HS-5 (cell line): ENCODE results near the gene AFF4.
"Not testable (repeated sequence)": the region's sequence is repeated elsewhere in the genome, so short reads cannot be mapped to it uniquely, and the experiment has no call there.

ENCODE experiments used
- DNase-seq: peaks from one replicate; pipeline ENCODE4 v3.0.0-alpha.2; 2012; ENCODE audit warnings: low read depth

The AFF4 gene

DNA sequence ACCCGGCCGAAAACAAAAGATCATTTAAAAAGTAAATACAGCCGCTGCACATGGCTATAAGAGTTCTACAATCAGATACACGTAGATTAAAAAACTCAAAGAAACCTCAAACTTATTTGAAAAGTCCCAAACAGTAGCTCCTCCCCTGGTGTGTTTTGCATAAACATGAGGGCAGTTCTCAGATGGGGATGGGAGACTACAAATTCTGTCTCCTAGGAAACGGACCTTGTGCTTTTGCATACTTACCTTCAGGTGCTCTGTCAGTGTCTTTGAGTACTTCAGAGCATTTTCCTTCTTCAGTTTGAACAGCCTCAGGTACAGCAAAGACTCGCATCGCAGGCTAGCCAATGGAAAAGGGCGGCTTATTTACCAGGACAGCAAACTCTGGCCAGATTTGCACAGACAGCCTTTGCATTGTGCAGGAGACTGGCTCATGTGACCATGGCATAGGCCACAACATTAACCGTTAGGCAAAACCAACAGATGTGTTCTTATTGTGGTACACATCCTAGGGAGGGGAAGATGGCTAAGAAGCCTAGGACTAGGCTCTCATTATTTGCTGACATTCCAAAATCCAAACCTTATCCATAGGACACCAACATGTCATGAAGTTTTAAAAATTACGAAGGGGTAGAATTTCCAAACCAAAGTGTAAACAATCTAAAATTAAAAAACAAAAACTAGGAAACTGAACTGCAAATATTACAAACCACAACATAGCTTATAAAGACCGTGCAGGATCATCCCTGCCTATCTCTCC, 77.2 kb downstream of the AFF4 start:
- no peak for DNase-seq

DNA sequence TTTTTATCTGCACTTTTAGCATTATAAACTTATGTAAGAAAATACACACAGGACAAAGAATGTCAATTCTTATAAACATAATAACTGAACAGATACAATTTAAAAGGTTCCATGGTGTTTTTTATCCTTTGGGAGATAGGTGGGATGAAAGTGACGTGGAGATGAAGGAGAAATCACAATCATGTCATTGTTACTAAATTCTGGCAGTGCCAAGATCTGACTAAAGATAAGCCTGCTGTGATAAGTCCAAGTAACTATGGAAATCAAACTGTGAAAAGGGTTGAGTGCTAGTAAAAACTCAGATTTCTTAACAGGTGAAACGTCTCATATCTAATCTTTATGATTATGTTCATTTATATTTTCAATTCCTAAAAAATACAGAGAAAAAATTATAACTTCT, 78.9 kb downstream of the AFF4 start:
- no peak for DNase-seq

DNA sequence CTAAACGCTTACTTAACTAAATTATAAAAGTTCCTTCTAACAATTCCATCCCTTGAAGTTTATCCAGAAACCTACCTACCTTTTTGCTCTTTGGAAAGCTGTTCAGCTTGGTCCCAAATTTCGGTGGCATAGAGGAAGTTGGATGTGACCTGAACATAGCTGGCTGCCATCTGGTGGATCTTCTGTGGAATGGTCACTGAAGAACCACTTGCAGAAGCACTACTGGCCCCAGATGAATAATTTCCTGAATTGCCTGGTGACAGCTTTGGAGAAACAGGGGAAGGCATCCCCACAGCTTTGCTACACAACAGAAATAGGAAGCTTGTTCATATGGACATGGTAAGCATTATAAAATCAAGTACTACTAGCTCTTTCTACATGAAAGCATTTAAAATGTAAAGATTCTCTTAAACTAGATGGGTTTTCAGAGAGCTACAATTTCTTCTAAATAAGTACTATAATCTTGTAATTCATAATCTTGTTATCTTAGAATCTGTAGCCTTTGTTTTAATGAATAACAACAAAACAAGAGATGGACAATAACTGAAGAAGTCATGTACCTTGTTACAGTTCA, 80.1 kb downstream of the AFF4 start:
- DNase-seq = peak; percentile 28

DNA sequence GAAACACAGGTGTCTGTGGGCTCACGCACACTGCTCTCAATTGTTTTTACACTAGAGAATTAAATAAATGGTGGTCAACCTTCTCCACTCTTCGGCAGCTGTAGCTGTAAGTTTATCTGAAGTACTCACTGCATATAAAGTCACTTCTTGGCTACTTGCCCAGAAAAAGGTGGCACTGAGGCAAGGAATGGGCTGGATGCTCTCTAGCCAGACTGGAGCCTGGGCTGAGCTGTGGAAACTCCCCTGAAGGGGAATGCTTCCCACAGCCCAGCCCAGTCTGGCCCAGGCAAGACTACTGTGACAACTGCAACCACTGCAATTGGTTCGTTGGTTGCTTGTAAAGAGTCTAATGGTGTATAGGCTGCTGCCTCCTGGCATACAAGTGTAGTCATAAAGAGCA, 85.5 kb downstream of the AFF4 start:
- DNase-seq = no peak

DNA sequence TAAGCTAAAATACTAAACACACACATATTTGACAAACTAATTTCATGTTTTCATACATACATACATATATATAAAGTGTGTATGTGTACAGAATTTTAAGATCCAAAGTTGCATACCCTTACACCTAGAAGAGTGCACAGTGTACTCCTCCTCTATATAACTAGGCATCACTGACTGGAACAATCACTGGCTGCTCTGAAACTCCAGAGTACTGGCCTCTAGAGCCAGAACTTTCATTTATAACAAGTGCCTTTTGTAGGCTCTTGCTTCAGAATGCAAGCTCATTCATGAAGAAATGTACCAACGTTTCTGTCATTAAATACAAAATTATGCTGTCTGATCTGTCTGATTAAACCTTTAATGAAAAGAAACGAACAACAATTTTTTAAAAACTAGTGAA, 86.0 kb downstream of the AFF4 start:
- no peak for DNase-seq

DNA sequence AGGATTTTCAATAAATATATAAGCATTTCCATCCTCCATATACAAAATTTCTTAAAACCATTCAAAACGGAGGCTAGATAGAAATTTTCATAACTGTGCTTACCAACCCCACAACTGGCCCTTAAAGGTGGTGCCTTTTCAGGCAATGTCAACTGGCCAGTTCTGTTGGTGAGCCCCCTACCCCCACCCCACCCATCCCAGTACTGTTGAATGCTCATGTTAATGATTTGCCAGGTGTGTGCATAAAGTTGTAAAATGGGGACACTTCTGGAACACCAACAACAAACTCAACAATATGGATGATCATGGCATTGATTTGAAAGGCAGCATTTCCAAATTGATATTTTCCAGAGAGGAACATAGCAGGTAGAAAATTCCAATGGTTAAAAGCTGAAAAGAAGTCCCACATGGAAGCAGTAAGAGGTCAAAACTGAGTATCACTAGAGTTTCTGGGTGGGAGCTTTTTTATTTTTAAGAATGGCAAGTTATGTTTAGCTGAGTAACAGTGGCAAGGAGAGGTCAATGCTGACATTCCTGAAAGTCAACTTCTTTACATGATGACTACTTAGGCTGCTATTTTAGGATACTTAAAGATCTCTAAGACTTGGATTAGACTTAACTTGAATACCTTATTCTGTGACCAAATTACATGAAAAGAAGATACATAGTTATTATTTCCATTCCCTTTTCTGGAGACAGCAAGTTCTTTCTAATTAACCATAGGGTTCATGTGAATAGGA, 87.2 kb downstream of the AFF4 start:
- DNase-seq = no peak

- no peak for DNase-seq
Observed at GRCh38 chr5:132873930-132874271, 89.5 kb downstream of the AFF4 start.

DNA sequence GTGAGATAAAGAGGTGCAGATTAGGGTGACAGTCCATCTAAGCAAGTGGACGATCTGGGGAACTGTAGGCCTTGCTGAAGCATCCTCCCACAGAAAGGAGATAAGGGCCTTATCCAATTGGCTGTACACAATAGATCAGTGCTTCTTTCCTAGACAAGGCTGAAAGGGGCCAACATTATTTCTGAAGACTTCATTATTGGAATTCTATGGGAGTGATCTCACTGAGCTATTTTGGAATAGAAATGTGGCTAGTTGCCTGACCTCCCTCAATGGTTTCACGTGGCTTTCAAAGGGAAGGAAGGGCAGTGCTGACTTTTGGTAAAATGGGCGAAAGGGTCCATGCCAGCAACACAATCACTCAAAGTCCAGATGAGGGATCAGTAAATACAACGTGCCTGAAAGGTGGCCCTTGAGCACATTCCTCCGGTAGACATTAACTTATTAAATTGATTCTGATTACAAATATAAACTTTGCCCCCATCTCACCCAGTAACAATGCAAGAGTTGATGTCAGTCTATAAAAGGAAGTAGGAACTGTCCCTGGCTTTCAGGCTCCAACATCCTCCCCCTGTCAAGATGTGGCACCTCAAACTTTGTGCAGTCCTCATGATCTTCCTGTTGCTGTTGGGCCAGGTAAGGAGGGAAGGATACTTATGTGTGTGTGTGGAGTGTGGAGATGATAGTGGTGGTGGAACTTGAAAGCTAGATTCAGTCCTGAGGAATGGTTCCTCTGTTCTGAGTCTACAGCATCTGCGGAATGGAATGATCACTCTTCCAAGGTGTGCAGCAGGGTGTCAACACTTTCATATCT, 90.1 kb downstream of the AFF4 start, which contains the start of gene LEAP2:
LEAP2 (plus strand) TSS at position 550 of the 811 bp plus-strand sequence; CDS start at position 577, 27 bp downstream.
- no peak for DNase-seq

DNA sequence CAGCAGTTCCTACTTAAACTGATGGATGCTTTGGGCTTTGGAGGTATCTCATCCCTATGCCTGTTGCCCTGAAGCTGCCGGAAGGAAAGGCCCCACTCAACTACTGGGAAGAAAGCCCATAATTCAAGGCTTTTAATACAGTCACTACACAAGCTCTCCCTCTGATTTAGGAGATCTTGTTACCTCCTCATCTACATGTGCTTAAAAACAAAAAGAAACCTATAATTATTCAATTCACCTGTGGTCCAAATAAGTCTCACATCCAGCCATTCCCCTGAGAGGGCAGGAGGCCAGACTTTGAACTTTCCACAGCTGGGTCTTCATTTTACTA, 90.7 kb downstream of the AFF4 start:
- no peak for DNase-seq

DNA sequence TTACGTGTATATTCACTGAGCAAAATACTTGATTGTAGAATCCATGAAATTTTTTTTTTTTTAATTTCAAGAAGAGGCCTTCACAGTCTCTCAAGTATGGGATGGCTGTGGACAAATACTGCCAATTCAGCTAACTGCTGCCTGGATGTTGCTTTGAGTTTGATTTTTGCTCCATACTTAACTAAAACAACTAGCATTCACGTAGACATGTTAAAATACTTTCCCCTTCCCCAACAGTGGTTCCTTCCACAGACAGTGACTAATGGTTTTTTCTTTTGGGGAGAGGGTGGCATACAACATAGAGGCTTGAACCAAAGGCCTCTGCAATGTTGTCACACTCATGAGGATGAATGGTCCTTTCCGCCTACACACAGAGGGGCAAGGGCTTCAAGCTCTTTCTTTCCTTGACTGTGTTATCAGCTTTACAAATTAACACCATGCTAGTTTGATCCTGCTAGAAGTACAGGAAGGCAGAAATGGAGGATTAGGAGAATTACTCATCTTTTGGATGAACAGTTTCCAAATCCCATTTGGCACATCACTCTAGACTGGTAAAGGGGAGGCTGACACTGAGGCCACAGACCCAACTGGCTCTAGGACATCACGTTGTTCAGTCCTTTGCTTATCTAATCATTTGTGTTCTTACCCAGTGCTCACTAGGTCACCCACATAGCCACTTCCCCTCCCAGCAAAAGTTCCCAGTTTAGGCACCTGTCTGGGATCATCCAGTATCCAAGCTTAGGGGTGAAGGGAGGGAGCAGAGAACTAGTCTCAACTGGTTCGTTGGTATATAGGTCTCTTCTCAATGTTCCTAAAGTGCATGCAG, 91.8 kb downstream of the AFF4 start:
- no peak for DNase-seq

GRCh38 chr5:132870801-132871200, 92.6 kb downstream of the AFF4 start:
- no peak for DNase-seq

DNA sequence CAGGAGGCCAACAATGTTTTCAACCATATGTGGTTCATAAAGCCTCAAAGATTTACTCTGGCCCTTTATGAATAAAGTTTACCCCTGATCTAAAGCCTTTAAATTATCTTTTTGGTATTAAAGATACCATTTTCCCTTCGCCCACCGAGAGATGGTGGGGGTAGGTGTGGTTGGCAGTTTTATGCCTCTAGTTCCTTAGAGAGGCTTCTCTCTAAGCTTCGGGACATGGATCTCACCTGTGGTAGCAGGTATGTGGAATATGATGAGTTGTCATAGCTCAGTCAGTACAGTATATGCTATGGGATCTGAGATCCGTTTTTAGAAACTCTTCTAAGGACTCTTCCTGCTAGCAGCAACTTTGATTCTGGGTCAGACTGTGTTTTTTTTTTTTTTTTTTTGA, 94.7 kb downstream of the AFF4 start:
- DNase-seq = no peak

GRCh38 chr5:132867046-132867451, 96.4 kb downstream of the AFF4 start:
- DNase-seq = no peak

DNA sequence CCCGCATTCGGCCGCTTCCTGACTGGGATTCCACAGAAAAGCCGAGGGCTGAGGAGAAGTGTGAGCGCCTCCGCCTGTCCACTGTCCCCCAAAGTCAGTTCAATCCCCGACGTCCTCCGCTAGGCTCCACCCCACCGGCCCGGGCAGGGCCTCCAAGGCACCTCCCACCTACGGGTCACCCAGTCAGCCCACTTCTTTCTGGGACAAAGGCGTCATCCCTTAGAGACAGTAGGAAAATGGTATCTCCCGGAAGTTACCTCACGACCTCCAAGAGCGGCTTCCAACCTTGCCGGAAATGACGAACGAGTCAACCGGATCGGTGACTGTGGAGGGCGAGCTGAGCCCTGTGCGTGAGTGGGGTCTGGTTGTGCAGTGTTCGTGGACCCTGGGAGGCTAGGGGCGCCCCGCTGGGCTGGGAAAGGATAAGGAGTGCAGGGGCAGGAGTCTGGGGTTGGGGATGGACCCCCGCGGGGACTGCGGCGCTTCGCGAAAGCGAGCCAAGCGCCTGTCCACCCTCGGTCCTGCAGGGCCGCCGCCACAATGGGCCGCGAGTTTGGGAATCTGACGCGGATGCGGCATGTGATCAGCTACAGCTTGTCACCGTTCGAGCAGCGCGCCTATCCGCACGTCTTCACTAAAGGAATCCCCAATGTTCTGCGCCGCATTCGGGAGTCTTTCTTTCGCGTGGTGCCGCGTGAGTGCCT, 96.9 kb downstream of the AFF4 start, which contains the start of the genes GDF9 and UQCRQ:
GDF9 (minus strand) TSS at position 128 of the 704 bp plus-strand sequence. CDS start 1,936 bp downstream, outside the sequence.
UQCRQ (plus strand) TSS at position 301 of the 704 bp plus-strand sequence; CDS start at position 541, 240 bp downstream.
- peak; percentile 99 for DNase-seq

DNA sequence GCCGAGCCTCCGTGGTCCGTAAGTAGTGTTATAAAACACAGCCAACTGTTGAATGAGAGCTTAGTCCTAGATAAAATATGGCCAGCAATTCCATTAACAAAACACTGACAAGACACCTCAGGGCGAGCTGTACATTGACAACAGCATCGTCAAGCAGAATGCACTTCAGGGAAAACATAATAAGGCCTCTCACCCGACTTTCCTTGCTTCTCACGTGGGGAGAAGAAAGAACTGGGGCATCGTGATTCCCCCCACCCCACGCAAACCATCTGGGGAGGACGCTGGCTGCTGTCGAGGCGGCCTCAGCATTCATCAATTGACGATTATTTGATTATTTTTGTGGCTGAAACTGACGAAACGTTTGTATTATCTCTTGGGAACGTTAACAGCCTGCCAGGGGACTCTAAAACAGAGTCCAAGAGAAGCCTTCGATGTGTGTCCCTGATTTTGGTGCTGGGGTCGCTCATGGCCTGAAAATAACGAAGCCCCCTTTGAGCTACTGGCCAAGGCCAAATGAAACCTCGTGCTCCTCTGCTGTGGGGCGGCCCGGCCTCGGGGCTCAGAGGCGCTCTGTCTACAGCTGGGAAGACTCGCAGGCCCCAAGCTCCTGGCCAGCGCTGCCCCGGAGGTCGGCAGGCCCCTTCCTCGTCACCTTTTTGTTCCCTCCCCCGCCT, 97.6 kb downstream of the AFF4 start:
- no peak for DNase-seq

GRCh38 chr5:132860742-132861141, 102.7 kb downstream of the AFF4 start:
- DNase-seq = no peak

DNA sequence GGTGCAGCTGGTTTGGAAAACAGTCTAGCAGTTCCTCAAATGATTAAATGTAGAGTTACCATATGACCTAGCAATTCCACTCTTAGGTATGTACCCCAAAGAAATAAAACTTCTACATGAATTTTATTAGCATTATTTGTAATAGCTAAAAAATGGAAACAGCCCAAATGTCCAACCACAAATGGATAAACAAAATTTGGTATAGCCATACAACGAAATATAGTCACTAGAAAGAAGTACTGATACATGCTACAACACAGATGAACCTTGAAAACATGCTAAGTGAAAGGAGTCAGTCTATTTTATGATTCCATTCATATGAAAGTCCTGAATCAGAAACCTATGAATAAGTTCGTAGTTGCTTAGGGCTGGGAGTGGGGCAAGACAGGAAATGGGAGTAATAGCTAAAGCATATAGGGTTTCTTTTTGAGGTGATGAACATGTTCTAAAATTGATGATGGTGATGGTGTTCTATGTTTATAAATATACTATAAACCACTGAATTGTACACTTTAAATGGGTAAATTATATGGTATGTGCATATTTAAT, 103.5 kb downstream of the AFF4 start:
- no peak for DNase-seq

DNA sequence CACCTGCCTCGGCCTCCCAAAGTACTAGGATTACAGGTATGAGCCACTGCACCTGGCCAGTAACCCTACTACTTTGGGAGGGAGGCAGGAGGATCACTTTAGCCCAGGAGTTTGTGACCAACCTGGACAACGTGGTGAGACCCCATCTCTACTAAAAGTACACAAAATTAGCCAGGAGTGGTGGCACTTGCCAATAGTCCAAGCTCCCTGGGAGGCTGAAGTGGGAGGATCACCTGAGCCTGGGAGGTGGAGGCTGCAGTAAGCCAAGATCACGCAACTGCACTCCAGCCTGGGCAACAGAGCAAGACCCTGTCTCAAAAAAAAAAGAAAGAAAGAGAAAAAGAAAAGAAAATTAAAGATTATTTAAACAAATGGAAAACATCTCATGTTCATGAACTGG, 107.4 kb downstream of the AFF4 start:
- no peak for DNase-seq

- not testable (repeated sequence) for DNase-seq
Observed at GRCh38 chr5:132854992-132855391, 108.4 kb downstream of the AFF4 start.

- DNase-seq = no peak
Observed at GRCh38 chr5:132854301-132854700, 109.1 kb downstream of the AFF4 start.
